GM23338 (cell line): ENCODE measurements around the gene LILRB1.

Experiments
- CREB1 ChIP-seq: fragments of 250-450 bp; sonication (Bioruptor Pico); IDR thresholded peaks from 2 replicates; pipeline ENCODE4 v1.5.0; 2020; ENCODE audit warnings: low read depth, mild to moderate bottlenecking, moderate library complexity
- CTCF ChIP-seq, 2 experiments: fragments of 200-600 bp in 1 of 2; sonication (generic) in 1 of 2; conservative IDR thresholded peaks; 2 replicates each; pipeline versions ENCODE4 v1.5.1 to v1.6.1; 2016 to 2017; ENCODE audit warnings: antibody characterized with exemption in 2 of 2, low read depth in 2 of 2, mild to moderate bottlenecking in 2 of 2, moderate library complexity in 1 of 2
- EZH2phosphoT487 ChIP-seq: fragments of 200-600 bp; sonication (generic); IDR thresholded peaks from one replicate; pipeline ENCODE4 v1.8.1; 2018; ENCODE audit warnings: antibody characterized with exemption; ENCODE audit not compliant: unreplicated experiment

- TF ChIP-seq EZH2phosphoT487, result no peak
- TF ChIP-seq CREB1 (CRISPR knock-in tag), result no peak
- TF ChIP-seq CTCF (conservative IDR thresholded peaks at IDR 0.05; ENCODE audit: low read depth in 2 of 2), result no peak
These were observed 43.9 kb upstream of the LILRB1 start for GRCh38 chr19:54586397-54586796.
